Muscle layer of duodenum (tissue), 2 donors: ENCODE measurements around the gene KMT2C.
"Not testable (repeated sequence)": the region's sequence is repeated elsewhere in the genome, so short reads cannot be mapped to it uniquely, and the experiment has no call there.

Experiments used
- H3K27ac ChIP-seq: one replicate; pipeline ENCODE4 v1.7.0; 2013; ENCODE audit warnings: mild to moderate bottlenecking, low read length
- H3K27me3 ChIP-seq: one replicate; pipeline ENCODE4 v1.7.0; 2013; ENCODE audit warnings: low read depth, mild to moderate bottlenecking, control low read depth, low read length
- H3K36me3 ChIP-seq, 2 donors: one replicate each; pipeline ENCODE4 v1.7.0; 2013; ENCODE audit warnings: low read length in 2 of 2, control low read depth in 1 of 2, mild to moderate bottlenecking in 1 of 2; ENCODE audit not compliant: insufficient read depth in 2 of 2, control insufficient read depth in 1 of 2
- H3K4me1 ChIP-seq, 2 donors: one replicate each; pipeline ENCODE4 v1.7.0; 2013; ENCODE audit warnings: low read length in 2 of 2, mild to moderate bottlenecking in 2 of 2, control low read depth in 1 of 2, moderate library complexity in 1 of 2; ENCODE audit not compliant: insufficient read depth in 2 of 2, control insufficient read depth in 1 of 2
- H3K4me3 ChIP-seq, 2 donors: one replicate each; pipeline ENCODE4 v1.7.0; 2013; ENCODE audit warnings: low read length in 2 of 2, low read depth in 1 of 2, mild to moderate bottlenecking in 1 of 2
- H3K9me3 ChIP-seq, 2 donors: one replicate each; pipeline ENCODE4 v1.7.0; 2013; ENCODE audit warnings: low read length in 2 of 2, control low read depth in 1 of 2, mild to moderate bottlenecking in 1 of 2; ENCODE audit not compliant: control insufficient read depth in 1 of 2
- donor health status: healthy.

Gene KMT2C

DNA sequence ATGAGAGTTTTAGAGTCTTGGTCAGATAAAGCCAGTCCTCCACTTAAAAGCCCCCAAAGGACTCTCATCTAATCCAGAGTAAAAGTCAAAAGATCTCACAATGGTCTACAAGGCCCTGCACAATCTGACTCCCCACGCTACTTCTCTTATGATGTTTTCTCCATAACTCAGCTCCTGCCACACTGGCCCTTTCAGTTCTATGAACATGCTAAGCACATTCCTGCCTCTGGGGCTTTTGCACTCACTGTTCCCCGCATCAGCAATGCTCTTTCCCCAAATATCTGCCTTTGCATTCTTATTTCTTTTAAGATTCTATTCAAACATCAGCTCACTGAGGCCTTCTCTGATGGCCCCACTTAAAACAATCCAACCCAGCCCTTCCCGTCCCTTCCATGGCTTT, 41.6 kb downstream of the KMT2C start:
- H3K27ac ChIP-seq, H3K4me1 ChIP-seq, H3K27me3 ChIP-seq, H3K4me3 ChIP-seq, H3K9me3 ChIP-seq, H3K36me3 ChIP-seq: not testable (repeated sequence)

DNA sequence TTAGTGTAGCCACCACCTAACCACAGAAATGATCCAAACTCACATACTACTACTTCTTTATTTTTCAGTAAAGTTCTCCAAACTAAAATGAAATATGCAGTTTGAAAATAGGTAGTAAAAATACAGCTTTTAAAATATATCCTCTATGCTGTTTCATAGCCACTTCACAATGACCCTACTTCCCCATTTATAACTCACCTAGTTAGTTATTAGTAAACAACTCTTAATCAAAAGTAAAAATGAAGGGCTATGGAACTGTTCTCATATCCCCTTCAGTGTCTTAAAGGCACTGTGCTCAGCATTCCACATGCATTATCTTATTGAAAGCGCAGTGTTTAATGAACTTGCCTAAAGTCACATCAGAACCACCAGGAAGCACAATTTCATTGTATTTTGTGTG, 43.5 kb downstream of the KMT2C start:
- Histone ChIP-seq H3K4me3 (no peak overlapping the region), H3K36me3 (no peaks in the 10 kb centered on the region), H3K27ac (no peak overlapping the region), H3K4me1 (peaks cover 0 to 5% of the 10 kb centered on the region in 2 donors), H3K9me3 (no peaks in the 10 kb centered on the region), H3K27me3 (no peaks in the 10 kb centered on the region)

DNA sequence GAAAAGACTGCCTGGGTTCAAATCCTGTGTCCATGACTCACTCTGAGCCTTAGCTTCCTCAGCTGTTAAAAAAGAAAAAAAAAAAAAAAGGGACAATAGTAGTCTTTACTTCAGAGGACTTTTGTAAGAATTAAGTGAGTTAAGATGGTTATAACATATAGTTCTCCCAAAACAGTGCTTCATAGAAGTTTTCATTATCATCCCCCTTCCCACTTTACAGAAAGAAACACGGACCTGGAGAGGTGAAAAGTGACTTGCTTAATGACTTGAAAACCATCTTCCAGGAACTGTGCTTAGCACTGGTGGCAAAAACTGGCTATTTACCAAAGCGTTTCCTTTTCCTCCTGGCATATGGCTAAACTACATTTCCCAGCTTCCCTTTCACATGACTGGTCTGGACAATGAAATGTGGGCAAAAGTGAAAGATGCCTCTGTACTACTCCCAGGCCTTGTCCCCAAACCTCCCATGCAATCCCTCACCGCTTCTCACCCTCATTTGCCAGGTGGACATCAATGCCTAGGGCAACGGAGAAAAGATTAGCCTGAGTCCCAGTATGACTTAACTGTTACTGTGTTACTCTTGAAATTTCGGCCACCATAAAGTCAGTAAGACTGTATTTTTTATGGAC, 49.6 kb downstream of the KMT2C start:
- H3K9me3 ChIP-seq, H3K27ac ChIP-seq, H3K4me1 ChIP-seq: not testable (repeated sequence)

DNA sequence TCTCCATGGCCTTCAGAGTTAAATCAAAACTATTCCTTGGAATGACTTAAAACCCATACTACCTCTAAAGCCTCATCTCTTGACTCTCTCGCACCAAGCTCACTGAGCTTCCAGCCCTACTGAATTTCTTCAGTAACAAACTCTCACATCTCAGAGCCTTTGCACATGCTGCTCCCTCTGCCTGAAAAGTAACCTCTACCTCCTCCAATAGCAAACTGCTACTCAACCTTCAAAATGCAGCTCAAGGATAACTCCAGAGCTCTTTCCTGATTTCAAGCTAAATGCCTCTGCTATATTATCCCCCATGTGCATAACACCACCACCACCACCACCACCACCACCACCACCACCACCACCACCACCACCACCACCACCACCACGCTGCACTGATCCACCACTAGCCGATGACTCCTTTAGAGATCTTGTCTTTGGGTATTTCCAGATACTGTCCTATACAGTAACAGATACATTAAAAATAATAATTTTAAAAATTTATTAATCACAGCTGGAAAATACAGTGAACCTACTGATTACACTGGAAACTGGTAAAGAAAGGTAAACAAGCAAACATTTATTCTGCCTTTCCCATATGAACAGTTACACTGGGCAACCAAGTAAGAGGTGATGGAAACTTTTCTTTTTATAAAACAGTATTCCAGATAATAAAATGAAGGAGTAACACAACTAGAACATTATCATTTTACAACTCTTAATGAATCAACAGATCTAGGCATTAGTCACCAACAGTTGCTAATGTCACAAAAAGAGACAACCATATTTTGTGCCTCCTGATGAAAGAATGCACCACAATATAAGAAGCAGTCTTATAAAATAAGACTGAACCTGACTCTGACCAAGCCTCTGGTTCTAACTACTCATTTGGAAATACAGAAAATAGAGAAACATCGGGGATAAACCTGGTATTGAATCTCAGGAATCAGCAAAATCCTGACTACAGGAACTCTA, 51.3 kb downstream of the KMT2C start:
- not testable (repeated sequence) for H3K9me3 ChIP-seq, H3K4me1 ChIP-seq, H3K27me3 ChIP-seq, H3K36me3 ChIP-seq, H3K4me3 ChIP-seq, H3K27ac ChIP-seq

More for the DNA sequence above, 49.6 kb downstream of the KMT2C start:
- H3K27me3 ChIP-seq, H3K36me3 ChIP-seq, H3K4me3 ChIP-seq: not testable (repeated sequence)

DNA sequence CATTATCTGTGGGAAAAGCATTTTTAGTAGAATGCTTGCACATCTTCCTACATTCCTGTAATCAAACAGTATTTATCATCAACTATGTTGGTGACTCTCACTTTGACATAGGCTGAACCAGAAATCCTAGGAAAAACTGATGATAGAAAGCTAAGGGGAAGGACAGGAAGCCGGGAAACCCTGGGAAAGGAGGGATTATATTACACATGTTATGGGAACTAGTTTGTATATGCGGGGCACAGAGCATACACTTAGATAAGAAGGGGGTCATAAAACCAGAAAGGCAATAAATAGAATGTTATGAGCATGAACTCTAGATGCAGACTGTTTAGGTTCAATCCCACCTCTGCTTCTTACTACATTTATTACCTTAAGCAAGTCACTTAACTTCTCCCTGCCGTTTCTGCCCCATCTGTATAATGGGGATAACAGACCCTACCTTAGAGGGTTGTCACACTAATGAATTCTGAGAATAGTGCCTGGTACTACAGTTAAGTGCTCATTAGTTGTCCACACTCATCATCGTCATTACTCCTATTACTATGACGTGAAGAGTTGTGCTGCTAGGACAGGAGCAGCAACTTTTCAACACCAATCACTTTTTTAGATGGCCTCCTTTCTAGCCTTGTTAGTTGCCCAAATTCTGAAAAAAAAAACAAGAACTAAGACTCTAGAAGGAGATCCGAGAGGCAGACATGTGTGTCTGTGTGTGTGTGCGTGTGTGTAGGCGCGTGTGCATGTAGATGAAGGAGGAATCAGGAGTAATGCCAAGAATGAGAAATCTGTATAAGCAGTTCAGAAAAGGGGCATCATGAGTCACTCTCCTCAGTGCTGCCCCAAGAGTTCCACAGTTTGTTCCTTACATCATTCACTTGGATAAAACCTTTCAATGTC, 52.2 kb downstream of the KMT2C start:
- Histone ChIP-seq H3K4me1 (peaks cover 0 to 4% of the 10 kb centered on the region in 2 donors), H3K9me3 (no peaks in the 10 kb centered on the region), H3K4me3 (no peak overlapping the region), H3K27ac (no peak overlapping the region), H3K27me3 (no peaks in the 10 kb centered on the region), H3K36me3 (no peaks in the 10 kb centered on the region)

DNA sequence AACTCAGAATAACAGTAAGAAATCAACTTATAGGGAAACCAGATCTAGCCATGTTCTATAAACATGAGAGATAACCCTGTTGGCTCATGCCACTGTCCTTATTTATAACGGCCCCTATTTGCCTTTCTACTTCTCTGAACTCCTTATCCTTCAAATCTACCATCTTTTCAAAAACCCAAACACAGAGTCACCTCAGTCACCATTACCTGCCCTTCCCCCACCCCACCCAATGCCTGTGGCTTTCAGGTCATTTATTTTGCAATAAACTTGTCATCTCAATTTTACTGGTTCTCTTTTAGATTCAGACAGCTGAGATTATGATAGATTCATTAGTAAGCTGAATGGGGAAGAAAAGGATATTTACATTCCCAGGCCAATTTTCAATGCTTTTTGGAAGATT, 53.6 kb downstream of the KMT2C start:
- peaks cover 0 to under 1% of the 10 kb centered on the region in 2 donors for H3K9me3 ChIP-seq
- no peaks in the 10 kb centered on the region for H3K27me3 ChIP-seq
- H3K4me1 ChIP-seq = peaks cover 0 to 4% of the 10 kb centered on the region in 2 donors
- no peak overlapping the region for H3K27ac ChIP-seq
- no peak overlapping the region for H3K4me3 ChIP-seq
- no peaks in the 10 kb centered on the region for H3K36me3 ChIP-seq

DNA sequence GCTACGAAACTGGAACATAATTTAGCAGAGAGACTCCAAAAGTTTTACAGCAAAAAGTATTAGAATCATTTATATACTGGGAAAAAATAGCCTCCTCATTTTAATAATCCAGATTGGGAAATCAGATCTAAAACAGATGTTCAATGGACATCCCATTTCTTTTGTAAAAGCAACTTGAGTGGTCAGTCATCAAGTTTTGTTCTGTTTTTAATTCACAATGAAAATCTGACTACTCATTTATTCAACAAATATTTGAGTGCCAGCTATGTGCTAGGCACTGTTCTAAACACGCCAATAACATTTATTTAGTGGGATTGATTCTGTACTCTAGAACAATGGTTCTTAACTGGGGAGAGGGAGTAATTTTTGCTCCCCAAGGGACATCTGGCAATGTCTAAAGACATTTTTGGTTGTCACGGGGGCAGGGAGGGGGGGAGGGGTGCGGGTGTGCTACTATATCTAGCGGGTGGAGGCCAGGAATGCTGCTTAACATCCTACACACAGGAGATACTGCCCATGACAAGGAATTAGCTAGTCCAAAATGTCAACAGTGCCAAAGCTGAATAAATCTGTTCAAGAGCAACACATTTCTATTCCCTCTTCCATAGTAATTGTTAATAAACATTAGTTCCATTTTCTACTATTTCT, 54.7 kb downstream of the KMT2C start:
- H3K27ac ChIP-seq, H3K9me3 ChIP-seq, H3K4me3 ChIP-seq, H3K36me3 ChIP-seq, H3K4me1 ChIP-seq, H3K27me3 ChIP-seq: not testable (repeated sequence)

DNA sequence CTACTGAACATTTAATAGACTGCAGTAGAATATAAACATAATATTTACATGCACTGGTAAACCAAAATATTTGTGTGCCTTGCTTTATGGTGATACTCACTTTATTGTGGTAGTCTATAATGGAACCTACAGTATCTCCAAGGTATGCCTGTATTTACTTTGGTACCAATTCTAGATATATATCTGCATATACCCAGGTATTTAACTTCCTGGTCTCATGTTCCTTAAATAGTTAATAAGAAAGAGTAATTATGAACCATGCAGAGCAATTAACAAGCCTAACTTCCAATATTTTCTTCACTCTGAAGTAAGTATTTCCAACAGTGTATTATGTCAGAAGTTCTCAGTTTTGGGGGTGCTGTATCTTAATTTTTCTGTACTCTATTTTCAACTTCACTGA, 57.3 kb downstream of the KMT2C start:
- H3K27me3 ChIP-seq, H3K4me1 ChIP-seq, H3K36me3 ChIP-seq, H3K9me3 ChIP-seq, H3K4me3 ChIP-seq, H3K27ac ChIP-seq: not testable (repeated sequence)

DNA sequence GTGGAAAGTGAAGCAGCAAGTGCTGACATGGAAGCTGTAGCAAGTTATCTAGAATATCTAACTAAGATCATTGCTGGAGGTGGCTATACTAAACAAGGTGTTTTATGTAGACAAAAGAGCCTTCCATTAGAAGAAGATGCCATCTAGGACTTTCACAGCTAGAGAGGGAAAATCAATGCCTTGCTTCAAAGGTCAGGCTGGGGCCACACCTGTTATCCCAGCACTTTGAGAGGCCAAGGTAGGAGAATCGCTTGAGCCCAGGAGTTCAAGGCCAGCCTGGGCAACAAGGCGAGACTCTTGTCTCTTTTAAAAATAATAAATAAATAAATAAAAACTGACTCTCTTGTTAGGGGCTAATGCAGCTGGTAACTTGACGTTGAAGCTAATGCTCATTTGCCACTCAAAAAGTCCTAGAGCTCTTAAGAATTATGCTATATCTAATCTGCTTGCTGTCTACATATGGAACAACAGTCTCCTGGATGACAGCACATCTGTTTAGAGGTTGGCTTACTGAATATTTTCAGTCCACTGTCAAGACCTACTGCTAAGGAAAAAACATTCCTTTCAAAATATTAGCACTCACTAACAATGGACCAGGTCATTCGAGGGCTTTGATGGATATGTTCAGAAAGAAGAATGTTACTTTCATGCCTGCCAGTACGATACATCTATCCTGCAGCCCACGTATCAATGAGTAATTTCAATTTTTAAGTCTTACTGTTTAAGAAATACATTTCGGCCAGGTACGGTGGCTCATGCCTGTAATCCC, 58.9 kb downstream of the KMT2C start:
- not testable (repeated sequence) for H3K27ac ChIP-seq, H3K27me3 ChIP-seq, H3K4me1 ChIP-seq, H3K4me3 ChIP-seq, H3K36me3 ChIP-seq, H3K9me3 ChIP-seq

DNA sequence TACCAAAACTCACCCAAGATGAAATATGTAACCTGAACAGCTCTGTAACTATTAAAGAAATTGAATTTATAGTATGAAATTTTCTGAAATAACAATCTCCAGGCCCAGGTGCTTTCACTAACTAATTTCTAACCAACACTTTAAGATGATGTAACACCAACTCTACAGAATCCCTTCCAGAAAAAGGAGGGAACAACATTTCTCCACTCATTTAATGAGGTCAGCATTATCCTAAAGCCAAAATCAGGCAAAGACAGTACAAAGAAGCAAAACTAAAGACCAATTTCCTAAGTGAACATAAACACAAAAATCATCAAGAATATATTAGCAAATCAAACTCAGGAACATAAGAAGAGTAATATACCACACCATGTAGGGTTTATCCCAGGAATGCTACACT, 65.5 kb downstream of the KMT2C start:
- H3K9me3 ChIP-seq = no peaks in the 10 kb centered on the region
- no peak overlapping the region for H3K27ac ChIP-seq
- no peaks in the 10 kb centered on the region for H3K27me3 ChIP-seq
- peaks cover 0 to 8% of the 10 kb centered on the region in 2 donors for H3K4me1 ChIP-seq
- no peak overlapping the region for H3K4me3 ChIP-seq
- no peaks in the 10 kb centered on the region for H3K36me3 ChIP-seq
